Hematopoietic multipotent progenitor cell treated with erythropoietin and hydrocortisone succinate and interleukin-3 and kit ligand, for 15 days (in vitro differentiated cells): ENCODE data around the gene EVI2A.

Source experiments
- DNase-seq: peaks from one replicate; pipeline ENCODE4 v3.0.0-alpha.2; 2015; ENCODE audit warnings: low spot score

Gene EVI2A

GRCh38 chr17:31273516-31273915 is 47.9 kb downstream of the EVI2A start:
- no peak for DNase-seq

- DNase-seq: no peak
Measured at GRCh38 chr17:31272803-31273202, 48.6 kb downstream of the EVI2A start.

GRCh38 chr17:31272236-31272635 is 49.2 kb downstream of the EVI2A start:
- no peak for DNase-seq

- no peak for DNase-seq
Measured at GRCh38 chr17:31269578-31269983, 51.8 kb downstream of the EVI2A start.

DNA sequence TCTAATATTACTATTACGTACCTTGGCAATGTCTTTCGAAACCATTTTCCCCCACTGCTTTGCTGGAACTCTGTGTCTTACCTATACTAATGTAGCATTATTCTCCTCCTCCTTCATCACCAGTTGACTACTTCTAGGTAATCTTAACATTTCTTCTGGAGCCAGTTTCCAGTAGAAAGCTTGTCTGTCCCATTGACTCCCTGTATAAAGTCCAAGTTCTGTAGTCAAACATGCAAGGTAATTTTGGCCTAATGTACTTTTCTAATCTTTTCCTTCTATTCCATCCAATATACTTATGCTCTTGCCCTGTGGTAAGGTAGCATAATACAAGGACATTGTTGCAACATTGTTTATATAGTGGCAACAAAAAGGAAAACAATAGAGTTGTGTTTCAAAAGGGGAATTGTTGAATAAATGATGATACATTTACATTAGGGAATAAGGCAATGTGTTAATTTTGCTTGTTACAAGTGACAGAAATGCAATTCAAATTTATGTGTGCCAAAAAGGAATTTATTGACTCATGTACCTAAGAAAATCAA is 52.3 kb downstream of the EVI2A start:
- DNase-seq: no peak
